ENCODE results near the gene GPSM1.
"Not testable (repeated sequence)": the region's sequence is repeated elsewhere in the genome, so short reads cannot be mapped to it uniquely, and the experiment has no call there.

The GPSM1 gene

DNA sequence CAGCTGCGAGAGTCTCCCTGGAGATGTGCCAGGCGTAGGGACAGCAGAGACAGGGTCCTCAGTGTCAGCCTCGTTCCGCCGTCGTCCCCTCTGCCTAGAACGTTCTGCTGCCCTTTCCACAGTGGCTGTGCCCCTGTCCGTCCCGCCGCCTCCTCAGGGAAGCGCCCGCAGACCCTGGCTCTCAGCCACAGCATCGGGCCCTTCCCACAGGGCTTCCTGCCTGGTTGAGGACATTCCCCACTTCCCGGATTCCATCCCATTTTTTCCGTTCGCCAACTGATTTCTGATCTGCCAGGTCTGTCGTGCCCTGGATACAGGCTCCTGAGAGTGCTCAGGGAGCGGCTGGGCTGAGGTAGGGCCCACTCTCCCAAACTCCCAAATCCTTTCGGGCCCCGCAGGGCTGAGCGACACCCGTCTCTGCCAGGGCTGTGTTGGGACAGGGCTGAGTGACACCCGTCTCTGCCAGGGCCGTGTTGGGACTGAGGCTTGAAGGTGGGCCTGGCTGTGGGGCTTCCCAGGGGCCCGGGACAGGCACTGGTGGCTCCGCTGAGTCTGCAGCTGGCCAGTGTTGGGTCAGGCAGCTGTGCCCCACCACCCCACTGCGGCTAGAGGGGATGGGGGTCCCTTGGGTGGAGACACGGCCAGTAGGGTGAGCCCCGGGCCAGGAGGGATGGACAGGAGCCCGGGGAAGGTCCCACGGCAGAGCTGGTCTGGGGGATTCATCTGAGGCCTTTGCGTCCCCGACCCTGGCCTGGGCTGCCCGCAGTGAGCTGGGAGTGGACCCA, 20.3 kb downstream of the GPSM1 start:
- peak; percentile 24 for DNase-seq

DNA sequence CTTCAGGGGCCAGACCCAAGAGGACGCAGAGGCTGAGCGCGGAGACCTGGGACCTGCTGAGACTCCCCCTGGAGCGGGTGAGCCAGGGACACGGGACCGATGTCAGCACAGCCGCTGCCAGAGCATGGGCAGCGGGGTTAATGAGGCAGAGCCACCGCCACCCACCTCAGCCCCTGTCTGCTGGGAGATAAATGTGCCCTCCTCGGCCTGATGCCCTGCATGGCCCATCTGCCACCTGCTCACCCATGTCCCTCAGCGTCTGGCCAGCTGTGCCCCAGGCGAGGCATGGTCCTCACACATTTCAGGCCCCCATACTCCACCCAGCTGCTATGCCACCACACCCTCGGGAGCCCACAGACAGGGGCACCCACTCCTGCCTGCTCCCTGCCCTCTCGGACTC, 21.4 kb downstream of the GPSM1 start:
- DNase-seq, result peak; percentile 14

- no peak for DNase-seq
Observed at GRCh38 chr9:136349546-136349945, 22.2 kb downstream of the GPSM1 start.

DNA sequence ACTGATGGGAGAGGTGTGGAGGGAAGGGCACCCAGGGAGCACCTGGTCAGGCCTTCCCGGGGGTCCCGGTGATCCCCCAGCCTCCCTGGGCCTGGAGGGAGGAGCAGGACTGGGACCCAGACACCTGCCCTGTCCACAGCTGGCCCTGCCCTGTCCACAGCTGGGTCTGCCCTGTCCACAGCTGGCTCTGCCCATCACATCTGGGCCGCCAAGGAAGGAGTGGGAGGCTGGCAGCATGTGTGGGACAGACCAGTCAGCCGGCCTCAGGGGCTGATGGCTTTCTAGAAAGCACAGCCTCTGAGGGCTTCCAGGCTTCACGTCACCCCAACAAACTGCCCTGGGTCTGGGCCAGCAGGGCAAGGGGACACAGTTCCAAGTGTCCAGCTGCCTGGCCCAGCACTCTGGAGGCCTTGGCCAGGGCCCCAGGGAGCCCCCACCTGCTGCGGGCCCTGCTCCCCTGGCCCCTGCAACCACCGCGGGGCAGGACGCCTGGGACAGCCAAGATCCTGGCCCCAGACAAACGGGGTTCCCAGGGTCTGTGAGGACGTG, 24.0 kb downstream of the GPSM1 start:
- DNase-seq, result no peak

- not testable (repeated sequence) for DNase-seq
Observed at GRCh38 chr9:136351868-136352267, 24.5 kb downstream of the GPSM1 start.

DNA sequence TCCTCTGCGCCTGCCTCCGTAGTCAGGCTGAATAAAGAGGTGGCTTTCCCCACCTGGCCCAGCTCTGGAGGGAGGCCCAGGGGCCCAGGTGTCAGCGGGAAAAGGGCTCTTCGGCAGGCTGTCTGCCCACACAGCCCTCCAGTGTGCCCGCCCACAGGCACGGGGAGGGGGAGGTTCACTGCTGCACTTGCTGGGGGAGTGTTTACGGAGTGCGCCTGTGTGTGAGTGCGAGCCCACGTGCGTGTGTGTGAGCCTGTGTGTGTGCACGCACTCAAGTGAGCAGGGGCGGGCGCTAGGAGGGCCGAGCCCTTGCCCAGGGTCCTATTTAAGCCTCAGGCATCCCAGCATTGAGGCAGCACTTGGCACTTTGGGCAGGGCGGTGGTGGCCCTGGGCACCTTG, 25.3 kb downstream of the GPSM1 start:
- no peak for DNase-seq

GRCh38 chr9:136353088-136353487, 25.7 kb downstream of the GPSM1 start:
- no peak for DNase-seq

DNA sequence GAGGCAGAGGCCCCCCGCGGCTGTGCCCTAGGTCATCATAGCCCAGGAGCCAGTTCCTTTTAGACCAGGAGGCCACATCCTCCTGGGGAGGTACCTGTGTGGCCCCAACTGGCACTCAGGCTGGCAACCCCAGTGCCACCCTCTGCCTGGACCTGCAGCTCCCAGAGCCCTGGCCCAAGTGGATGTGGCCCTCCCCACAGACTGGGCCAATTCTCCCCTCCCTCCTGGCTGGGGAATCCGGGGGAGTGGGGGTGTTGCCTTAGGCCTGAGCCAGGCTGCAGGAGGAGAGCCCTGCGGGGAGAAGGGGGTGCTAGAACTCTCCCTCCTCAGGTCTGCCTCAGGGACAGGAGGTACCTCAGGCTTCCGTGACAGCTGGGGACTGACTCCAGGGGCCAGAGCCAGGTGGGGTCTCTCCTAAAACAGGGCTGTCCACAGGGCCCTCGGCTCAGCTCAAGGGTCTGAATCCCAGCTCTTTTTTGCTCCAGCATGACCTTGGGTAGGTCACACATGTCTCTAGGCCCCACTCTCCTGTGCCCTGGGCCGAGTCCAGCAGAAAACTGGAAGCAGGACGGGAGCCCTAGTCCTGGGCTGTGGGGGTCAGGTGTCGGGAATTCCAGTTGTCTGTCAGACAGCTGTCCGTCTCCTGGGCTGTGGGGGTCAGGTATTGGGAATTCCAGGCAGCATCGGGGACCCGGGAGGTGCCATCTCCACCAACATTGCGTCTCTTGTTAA, 26.6 kb downstream of the GPSM1 start:
- DNase-seq, result no peak

DNA sequence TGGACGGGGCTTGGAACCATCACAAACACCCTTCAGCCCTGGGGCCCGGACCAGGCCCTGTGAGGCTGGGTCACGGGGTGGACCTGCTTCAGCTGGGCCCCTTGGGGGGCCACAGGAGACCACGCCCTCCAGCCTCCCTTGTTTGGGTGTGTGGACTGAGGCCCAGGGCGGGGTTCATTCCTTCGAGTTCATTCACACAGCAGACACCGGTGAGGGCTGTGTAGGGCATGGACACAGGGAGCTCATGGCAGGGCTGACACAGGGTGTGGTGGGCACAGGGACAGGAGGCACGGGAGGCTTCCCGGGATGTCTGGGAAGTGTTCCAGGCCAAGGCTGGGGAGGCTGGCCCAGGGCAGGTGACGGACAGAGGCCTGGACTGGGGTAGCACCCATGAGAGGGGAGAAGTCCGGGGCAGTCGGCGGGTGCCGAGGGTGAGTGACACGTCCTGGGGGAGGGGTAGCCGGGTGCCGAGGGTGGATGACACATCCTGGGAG, 27.3 kb downstream of the GPSM1 start:
- DNase-seq, result no peak

DNA sequence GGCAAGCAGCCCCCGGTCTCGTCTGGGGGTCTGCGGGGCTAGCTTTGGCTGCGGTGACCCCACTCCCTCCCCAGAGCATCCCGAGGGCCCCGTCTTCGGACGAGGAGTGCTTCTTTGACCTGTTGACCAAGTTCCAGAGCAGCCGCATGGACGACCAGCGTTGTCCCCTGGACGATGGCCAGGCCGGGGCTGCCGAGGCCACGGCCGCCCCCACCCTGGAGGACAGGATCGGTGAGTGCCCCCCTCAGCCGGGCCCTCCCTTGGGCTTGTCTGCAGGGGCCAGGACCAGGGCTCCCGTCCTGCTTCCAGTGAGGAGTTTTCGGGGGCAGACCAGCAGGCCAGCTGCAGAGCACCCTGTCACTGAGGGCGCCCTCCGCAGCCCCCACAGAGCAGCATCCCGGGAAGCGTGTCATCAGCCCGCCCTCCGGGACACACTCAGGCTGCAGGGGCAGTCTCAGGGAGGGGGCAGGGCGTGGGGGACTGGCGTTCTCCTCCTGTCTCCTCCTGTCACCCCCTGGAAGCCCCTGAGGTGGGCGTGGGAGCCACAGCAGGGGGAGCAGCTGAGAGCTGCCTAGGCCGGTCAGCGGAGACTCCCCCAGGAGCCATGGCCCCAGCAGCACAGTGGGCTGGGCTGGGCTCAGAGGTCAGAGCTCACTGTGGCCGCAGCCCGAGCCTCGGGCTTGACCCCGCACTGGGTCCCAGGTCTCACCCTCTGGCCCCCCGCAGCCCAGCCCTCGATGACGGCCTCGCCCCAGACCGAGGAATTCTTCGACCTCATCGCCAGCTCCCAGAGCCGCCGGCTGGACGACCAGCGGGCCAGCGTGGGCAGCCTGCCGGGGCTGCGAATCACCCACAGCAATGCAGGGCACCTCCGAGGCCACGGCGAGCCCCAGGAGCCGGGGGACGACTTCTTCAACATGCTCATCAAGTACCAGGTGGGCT, 28.5 kb downstream of the GPSM1 start:
- DNase-seq, result no peak

- no peak for DNase-seq
Observed at GRCh38 chr9:136357202-136357725, 29.9 kb downstream of the GPSM1 start.

GRCh38 chr9:136358016-136358415, 30.7 kb downstream of the GPSM1 start:
- no peak for DNase-seq

GRCh38 chr9:136358888-136359287, 31.5 kb downstream of the GPSM1 start:
- DNase-seq, result no peak

DNA sequence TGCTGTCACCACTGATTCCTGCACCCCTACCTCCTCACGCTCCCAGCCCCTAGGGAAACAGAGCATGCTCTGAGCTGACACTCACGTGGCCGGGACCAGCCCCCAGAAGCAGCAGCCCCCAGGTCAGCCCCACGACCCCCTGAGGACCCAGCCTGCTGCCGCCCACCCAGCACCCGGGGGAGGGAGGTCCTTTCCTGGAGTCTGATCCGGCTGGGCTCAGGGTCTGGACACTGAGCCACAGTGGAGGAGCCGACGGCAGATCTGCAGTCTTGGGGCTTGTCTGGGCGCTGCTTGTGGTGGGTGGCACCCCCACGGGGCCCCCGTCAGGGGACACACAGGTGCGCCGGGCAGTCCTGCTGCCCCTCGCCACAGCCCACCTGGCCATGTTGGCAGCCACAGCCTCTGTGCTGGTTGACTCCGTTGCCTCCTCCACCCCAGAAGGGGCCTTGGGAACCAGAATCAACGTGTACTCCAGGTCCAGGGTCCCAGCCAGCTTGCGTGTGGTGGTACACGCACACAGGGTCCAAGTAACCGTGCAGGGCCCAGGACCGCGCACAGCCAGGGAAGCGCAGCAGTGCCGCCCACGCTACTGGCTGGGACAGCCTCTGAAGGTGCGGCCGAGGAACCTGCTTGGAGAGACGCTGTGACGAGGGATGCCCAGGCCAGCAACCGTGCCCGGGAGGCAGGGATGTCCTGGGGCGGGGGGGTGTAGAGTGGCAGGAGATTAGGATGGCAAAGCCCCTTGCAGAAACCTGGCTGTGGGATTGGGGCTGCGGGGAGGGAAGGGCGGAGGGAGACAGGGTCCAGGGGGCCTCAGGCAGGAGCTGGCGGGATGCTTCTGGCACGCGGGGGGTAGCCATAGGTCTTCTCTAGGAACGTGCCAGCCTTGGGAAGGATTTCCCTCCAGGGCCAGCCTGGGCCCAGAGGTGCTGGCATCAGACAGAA, 32.7 kb downstream of the GPSM1 start:
- no peak for DNase-seq

GRCh38 chr9:136361047-136361753, 33.9 kb downstream of the GPSM1 start:
- DNase-seq, result no peak

- no peak for DNase-seq
Observed at GRCh38 chr9:136361754-136362449, 34.6 kb downstream of the GPSM1 start.

DNA sequence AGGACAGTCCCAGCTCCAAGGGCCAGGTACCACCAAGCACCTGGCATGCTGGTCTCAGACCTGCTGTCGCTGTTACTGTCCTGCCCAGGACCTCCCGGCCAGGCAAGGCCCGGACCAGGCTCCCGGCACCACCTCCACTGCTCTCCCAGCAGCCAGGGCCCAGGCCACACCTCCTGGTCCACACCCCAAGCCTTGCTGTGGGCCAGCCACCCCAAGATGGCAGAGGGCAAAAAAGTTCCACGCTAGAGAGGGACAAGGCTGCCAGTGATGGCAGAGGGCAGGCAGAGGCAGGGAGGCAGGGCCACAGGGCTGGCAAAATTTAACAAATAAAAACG, 35.1 kb downstream of the GPSM1 start:
- DNase-seq, result no peak

- DNase-seq, result peak; percentile 97
Observed at GRCh38 chr9:136363106-136363948, 36.0 kb downstream of the GPSM1 start, which contains the start of gene DNLZ. Gene DNLZ (minus strand): TSS chr9:136363744. CDS start chr9:136363714, 30 bp downstream.
